Smooth muscle cell (in vitro differentiated cells): ENCODE data around the gene DOCK4. TPM values are rescaled to one million over a fixed set of nuclear protein-coding genes. Genes with fewer than 3 reads are reported as not detected.

ENCODE experiments used
- DNase-seq: peaks from one replicate; lab custom pipeline; 2025; ENCODE audit not compliant: unreplicated experiment; lab: John Stamatoyannopoulos, UW
- H2AFZ ChIP-seq: fragments of 200-600 bp; sonication (generic); 2 replicates; pipeline ENCODE4 v1.6.0; 2016; ENCODE audit warnings: antibody characterized with exemption, low read depth, mild to moderate bottlenecking
- H3F3A ChIP-seq: fragments of 200-600 bp; sonication (generic); 2 replicates; pipeline ENCODE4 v1.6.0; 2017; ENCODE audit warnings: antibody characterized with exemption, low read depth
- H3K27ac ChIP-seq: fragments of 200-600 bp; sonication (generic); 2 replicates; pipeline ENCODE4 v1.5.1; 2016; ENCODE audit warnings: low read depth, mild to moderate bottlenecking
- H3K27me3 ChIP-seq: fragments of 200-600 bp; sonication (generic); 2 replicates; pipeline ENCODE4 v1.6.1; 2016; ENCODE audit warnings: low read depth, mild to moderate bottlenecking
- H3K36me3 ChIP-seq: fragments of 200-600 bp; sonication (generic); 2 replicates; pipeline ENCODE4 v1.5.1; 2016; ENCODE audit warnings: low read depth
- H3K4me1 ChIP-seq: fragments of 200-600 bp; sonication (generic); 2 replicates; pipeline ENCODE4 v1.5.1; 2016; ENCODE audit warnings: low read depth
- H3K4me2 ChIP-seq: fragments of 200-600 bp; sonication (generic); 2 replicates; pipeline ENCODE4 v1.6.0; 2016; ENCODE audit warnings: mild to moderate bottlenecking
- H3K4me3 ChIP-seq: fragments of 200-600 bp; sonication (generic); 2 replicates; pipeline ENCODE4 v1.5.1; 2016; ENCODE audit warnings: mild to moderate bottlenecking
- H3K79me2 ChIP-seq: fragments of 200-600 bp; sonication (generic); 2 replicates; pipeline ENCODE4 v1.6.0; 2016; ENCODE audit warnings: low read depth, mild to moderate bottlenecking
- H3K9ac ChIP-seq: fragments of 200-600 bp; sonication (generic); 2 replicates; pipeline ENCODE4 v1.6.0; 2016; ENCODE audit warnings: low read depth
- H3K9me3 ChIP-seq: fragments of 200-600 bp; sonication (generic); replicated peaks from 2 replicates; pipeline ENCODE4 v1.5.1; 2016; ENCODE audit warnings: low read depth
- H4K20me1 ChIP-seq: fragments of 200-600 bp; sonication (generic); 2 replicates; pipeline ENCODE4 v1.6.0; 2016; ENCODE audit warnings: low read depth
- WGBS: methylation state at CpG from one replicate; pipeline ENCODE4 v1.1.7; 2016; ENCODE audit warnings: low lambda C conversion rate; 5-methylcytosine and 5-hydroxymethylcytosine counted together
- polyA plus RNA-seq: library from polyadenylated mRNA; unstranded; fragments of >200 nt; fragmentation: Nextera tagmentation; extraction: Ambion mirVana; gene quantifications from 2 replicates; pipeline ENCODE4 v1.2.1, GENCODE V29; 2016
- total RNA-seq: library from RNA; depleted of rRNA; stranded (reverse); fragments of >200 nt; gene quantifications from 2 replicates; pipeline ENCODE4 v1.2.3, GENCODE V29; 2014
- TF ChIP-seq, protein P1 (sequence below): fragments of 200-600 bp; sonication (generic); IDR thresholded peaks from 2 replicates; pipeline ENCODE4 v1.5.1; 2017; ENCODE audit warnings: borderline replicate concordance, mild to moderate bottlenecking, antibody characterized with exemption; ENCODE audit not compliant: insufficient read depth, poor library complexity, severe bottlenecking

Gene DOCK4
- total and polyA plus RNA-seq, 2 experiments from 2014 or later, result 7.4 to 20.5 TPM

DNA sequence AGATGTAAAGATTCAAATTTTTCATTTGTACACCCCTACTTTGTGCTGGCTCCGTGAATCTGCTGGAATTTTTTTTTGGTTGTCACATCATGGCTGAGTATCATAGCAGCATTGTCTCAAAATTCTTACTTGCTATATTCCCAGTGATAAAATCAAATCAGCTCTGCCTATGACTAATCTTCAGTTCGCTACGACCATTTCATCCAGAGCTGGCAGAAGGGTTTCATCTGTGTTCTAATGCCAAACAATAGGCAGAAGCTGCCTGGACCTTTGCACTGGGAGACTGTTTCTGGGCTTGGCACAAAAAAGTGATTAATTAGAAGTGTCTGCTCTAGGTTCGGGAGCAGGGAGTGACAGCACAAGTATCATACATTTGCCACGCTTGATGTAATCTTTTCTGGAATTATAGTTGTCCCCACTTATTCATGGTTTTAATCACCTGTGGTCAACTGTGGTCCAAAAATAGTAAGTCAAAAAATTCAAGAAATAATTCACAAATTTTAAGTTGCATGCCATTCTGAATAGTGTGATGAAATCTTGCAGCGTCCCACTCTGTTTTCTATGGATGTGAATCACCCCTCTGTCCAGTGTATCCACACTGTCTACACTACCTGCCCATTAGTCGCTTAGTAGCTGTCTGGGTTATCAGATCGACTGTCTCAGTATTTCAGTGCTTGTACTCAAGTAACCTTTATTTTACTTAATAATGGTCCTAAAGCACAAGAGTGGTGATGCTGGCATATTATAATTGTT lies 523.4 kb downstream of the DOCK4 start:
- no peaks in the 10 kb centered on the region for H3K79me2 ChIP-seq
- WGBS, result 80% methylated on average over 8 of the region's 8 CpGs
- H2AFZ ChIP-seq, result no peak overlapping the region
- no peaks in the 10 kb centered on the region for H3K27me3 ChIP-seq
- TF ChIP-seq, protein P1, sequence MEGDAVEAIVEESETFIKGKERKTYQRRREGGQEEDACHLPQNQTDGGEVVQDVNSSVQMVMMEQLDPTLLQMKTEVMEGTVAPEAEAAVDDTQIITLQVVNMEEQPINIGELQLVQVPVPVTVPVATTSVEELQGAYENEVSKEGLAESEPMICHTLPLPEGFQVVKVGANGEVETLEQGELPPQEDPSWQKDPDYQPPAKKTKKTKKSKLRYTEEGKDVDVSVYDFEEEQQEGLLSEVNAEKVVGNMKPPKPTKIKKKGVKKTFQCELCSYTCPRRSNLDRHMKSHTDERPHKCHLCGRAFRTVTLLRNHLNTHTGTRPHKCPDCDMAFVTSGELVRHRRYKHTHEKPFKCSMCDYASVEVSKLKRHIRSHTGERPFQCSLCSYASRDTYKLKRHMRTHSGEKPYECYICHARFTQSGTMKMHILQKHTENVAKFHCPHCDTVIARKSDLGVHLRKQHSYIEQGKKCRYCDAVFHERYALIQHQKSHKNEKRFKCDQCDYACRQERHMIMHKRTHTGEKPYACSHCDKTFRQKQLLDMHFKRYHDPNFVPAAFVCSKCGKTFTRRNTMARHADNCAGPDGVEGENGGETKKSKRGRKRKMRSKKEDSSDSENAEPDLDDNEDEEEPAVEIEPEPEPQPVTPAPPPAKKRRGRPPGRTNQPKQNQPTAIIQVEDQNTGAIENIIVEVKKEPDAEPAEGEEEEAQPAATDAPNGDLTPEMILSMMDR, result no peak
- no peaks in the 10 kb centered on the region for H3K4me1 ChIP-seq
- no peak overlapping the region for H3K4me2 ChIP-seq
- no peaks in the 10 kb centered on the region for H3K36me3 ChIP-seq
- H3K9me3 ChIP-seq, result no peaks in the 10 kb centered on the region
- no peak overlapping the region for H3K4me3 ChIP-seq
- DNase-seq, result no peak
- no peaks in the 10 kb centered on the region for H3F3A ChIP-seq
- no peak overlapping the region for H3K27ac ChIP-seq
- no peaks in the 10 kb centered on the region for H4K20me1 ChIP-seq
- H3K9ac ChIP-seq, result no peak overlapping the region

DNA sequence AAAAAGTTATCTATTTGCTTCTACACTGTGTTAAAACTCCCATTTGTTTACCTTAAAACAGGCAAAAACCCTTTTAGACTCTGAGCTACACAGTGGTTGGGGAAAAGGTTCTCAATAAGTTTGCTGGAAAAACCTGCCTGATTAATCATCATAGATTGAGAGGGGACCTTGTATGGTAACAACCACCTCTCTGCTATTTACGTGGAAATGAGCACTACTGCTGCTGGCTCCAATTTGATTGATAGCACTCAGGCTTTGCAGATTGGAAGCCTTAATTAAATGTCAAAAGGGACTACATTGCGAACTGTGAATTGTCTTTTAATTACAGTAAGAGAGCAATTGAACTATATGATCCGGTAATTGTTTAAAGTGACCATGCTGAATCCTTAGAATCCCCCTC lies 525.0 kb downstream of the DOCK4 start:
- H3K4me1 ChIP-seq, result no peaks in the 10 kb centered on the region
- no peak overlapping the region for H3K9ac ChIP-seq
- TF ChIP-seq, protein P1, result no peak
- H3K9me3 ChIP-seq, result no peaks in the 10 kb centered on the region
- no peak overlapping the region for H2AFZ ChIP-seq
- no peak overlapping the region for H3K4me3 ChIP-seq
- 91% methylated on average over 3 of the region's 3 CpGs for WGBS
- H3F3A ChIP-seq, result no peaks in the 10 kb centered on the region
- no peak for DNase-seq
- no peaks in the 10 kb centered on the region for H4K20me1 ChIP-seq
- H3K27me3 ChIP-seq, result no peaks in the 10 kb centered on the region
- no peaks in the 10 kb centered on the region for H3K79me2 ChIP-seq
- H3K27ac ChIP-seq, result no peak overlapping the region
- H3K36me3 ChIP-seq, result no peaks in the 10 kb centered on the region
- H3K4me2 ChIP-seq, result no peak overlapping the region

DNA sequence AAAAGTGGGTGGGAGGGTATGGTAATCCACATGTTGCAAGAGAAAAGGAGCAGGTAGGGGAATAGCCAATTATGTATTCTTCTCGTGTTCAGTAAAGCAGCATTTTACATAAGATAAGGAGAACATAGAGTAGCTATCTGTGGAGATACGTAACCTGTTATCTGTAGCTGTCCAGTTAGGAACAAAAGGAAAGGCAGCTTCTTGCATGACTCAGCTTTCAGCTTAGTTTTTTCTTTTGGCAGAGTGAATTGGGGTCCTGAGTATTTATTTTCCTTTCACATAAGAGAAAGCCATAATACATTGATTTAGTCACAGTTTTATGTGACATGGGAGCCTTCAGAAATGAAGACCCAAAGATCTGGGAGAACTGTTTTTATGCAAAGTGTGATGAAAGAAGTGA lies 527.2 kb downstream of the DOCK4 start:
- Histone ChIP-seq H2AFZ (no peak overlapping the region), H3K4me2 (no peak overlapping the region), H3K9me3 (no peaks in the 10 kb centered on the region), H3K79me2 (no peaks in the 10 kb centered on the region), H3F3A (no peaks in the 10 kb centered on the region), H3K4me3 (no peak overlapping the region), H3K36me3 (no peaks in the 10 kb centered on the region), H3K27me3 (peaks cover 5% of the 10 kb centered on the region), H3K9ac (no peak overlapping the region), H4K20me1 (no peaks in the 10 kb centered on the region), H3K4me1 (no peaks in the 10 kb centered on the region), H3K27ac (no peak overlapping the region)
- 68% methylated on average over 2 of the region's 2 CpGs for WGBS
- no peak for DNase-seq
- TF ChIP-seq, protein P1, result no peak

DNA sequence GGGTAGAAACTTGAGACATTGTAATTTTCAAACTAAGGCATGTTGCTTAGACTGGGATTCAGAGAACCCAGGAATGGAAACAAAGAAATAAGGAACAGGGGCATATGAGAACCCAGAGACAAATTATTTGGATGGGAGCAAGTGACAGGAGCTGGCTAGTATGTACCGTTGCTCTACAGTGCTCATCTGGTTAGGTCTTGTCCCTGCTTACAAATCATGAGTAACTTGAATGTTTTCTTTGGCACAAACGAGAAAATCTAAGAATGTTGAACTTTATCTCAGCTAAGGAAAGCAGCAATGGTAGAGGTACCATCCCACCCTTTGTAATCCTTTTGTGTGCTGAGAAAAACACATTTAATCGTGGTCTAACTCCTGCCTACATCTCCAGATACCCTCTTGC lies 527.9 kb downstream of the DOCK4 start:
- Histone ChIP-seq H2AFZ (no peak overlapping the region), H3K9me3 (no peaks in the 10 kb centered on the region), H3K9ac (no peak overlapping the region), H4K20me1 (no peaks in the 10 kb centered on the region), H3K4me1 (no peaks in the 10 kb centered on the region), H3F3A (no peaks in the 10 kb centered on the region), H3K36me3 (no peaks in the 10 kb centered on the region), H3K4me3 (no peak overlapping the region), H3K79me2 (no peaks in the 10 kb centered on the region), H3K4me2 (no peak overlapping the region), H3K27me3 (peaks cover 5% of the 10 kb centered on the region), H3K27ac (no peak overlapping the region)
- WGBS, result 83% methylated on average over 3 of the region's 3 CpGs
- TF ChIP-seq, protein P1, result no peak
- DNase-seq, result no peak
